ENCODE results near the gene TTF2. TPM values are rescaled to one million over a fixed set of nuclear protein-coding genes. Genes with fewer than 3 reads are reported as not detected.
A peak's percentile ranks its signal among the peaks of the same experiment; 100 is the strongest.

The TTF2 gene
- total RNA-seq, 1 experiment from 2014 or later, result 88.8 TPM

DNA sequence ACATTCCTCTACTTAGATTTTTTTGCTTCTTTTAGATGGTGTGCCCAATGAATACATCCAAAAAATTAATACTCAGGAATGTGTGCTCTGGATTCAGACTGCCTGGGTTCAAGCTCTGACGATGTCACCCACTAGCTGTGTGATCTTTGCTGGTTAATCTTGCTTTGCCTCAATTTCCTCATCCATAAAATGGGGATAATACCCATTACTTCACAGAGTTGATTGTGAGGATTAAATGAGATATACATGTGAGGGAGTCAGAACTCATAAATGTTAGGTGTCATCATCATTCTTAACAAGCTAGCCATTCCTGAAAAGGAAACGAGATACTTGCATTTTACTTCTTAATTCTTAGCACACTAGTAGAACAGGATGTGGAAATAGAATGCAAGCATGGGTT lies 12.9 kb upstream of the TTF2 start:
- Mint-ChIP-seq H3K27me3 (ENCODE audit: low read depth) (no peaks in the 10 kb centered on the region), H3K27ac (no peak overlapping the region), H3K9me3 (no peaks in the 10 kb centered on the region), H3K4me1 (peaks cover 4% of the 10 kb centered on the region), H3K4me3 (no peak overlapping the region), H3K36me3 (no peaks in the 10 kb centered on the region)
- POLR2A ChIA-PET, result no interaction called here
- CTCF ChIA-PET, result no interaction called here
- no peak for ATAC-seq
- no peak for DNase-seq (ENCODE audit: low spot score)
- no peak for TF ChIP-seq ARID4B (CRISPR knock-in tag; IDR thresholded peaks at IDR 0.05; ENCODE audit: borderline replicate concordance)
- no peak for TF ChIP-seq SP1 (CRISPR knock-in tag; conservative IDR thresholded peaks at IDR 0.05)
- no peak for TF ChIP-seq ZBTB21 (CRISPR knock-in tag; IDR thresholded peaks at IDR 0.05; ENCODE audit: borderline replicate concordance)

DNA sequence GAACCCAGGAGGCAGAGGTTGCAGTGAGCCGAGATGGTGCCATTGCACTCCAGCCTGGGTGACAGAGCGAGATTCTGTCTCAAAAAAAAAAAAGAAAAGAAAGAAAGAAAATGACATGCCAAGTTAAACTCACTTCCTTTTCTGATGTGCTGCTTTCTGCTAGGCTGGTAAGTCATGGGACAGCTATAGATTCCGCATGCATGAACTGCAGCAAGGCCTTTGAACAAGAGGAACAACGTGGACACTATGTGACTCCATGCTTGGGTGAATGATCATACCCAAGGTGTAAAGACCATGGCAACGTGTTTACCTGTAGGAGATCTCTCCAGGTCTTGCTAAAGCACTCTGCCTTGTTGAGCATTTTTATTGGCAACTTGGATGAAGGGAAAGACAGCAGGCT lies 10.3 kb upstream of the TTF2 start:
- Mint-ChIP-seq H3K4me1 (peaks cover 4% of the 10 kb centered on the region), H3K4me3 (no peak overlapping the region), H3K36me3 (no peaks in the 10 kb centered on the region), H3K27me3 (ENCODE audit: low read depth) (no peaks in the 10 kb centered on the region), H3K9me3 (peaks cover 4% of the 10 kb centered on the region; the same call in 1 of the 2 replicates), H3K27ac (no peak overlapping the region)
- DNase-seq (ENCODE audit: low spot score) (no peak), ATAC-seq (no peak)
- POLR2A ChIA-PET, result no interaction called here
- CTCF ChIA-PET, result no interaction called here
- TF ChIP-seq MXD4 (CRISPR knock-in tag; IDR thresholded peaks at IDR 0.05; ENCODE audit: borderline replicate concordance), result no peak
- TF ChIP-seq FOXP1 (CRISPR knock-in tag; IDR thresholded peaks at IDR 0.05; ENCODE audit: borderline replicate concordance), result no peak
- no peak for TF ChIP-seq JAZF1 (CRISPR knock-in tag; IDR thresholded peaks at IDR 0.05)
- no peak for TF ChIP-seq HMGA2 (CRISPR knock-in tag; IDR thresholded peaks at IDR 0.05)
- TF ChIP-seq NFATC4 (CRISPR knock-in tag; IDR thresholded peaks at IDR 0.05), result no peak
- no peak for TF ChIP-seq ZNF423 (CRISPR knock-in tag; IDR thresholded peaks at IDR 0.05)
- no peak for TF ChIP-seq NR2C2 (CRISPR knock-in tag; IDR thresholded peaks at IDR 0.05)
- TF ChIP-seq, protein P1, sequence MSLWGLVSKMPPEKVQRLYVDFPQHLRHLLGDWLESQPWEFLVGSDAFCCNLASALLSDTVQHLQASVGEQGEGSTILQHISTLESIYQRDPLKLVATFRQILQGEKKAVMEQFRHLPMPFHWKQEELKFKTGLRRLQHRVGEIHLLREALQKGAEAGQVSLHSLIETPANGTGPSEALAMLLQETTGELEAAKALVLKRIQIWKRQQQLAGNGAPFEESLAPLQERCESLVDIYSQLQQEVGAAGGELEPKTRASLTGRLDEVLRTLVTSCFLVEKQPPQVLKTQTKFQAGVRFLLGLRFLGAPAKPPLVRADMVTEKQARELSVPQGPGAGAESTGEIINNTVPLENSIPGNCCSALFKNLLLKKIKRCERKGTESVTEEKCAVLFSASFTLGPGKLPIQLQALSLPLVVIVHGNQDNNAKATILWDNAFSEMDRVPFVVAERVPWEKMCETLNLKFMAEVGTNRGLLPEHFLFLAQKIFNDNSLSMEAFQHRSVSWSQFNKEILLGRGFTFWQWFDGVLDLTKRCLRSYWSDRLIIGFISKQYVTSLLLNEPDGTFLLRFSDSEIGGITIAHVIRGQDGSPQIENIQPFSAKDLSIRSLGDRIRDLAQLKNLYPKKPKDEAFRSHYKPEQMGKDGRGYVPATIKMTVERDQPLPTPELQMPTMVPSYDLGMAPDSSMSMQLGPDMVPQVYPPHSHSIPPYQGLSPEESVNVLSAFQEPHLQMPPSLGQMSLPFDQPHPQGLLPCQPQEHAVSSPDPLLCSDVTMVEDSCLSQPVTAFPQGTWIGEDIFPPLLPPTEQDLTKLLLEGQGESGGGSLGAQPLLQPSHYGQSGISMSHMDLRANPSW (CRISPR knock-in tag; conservative IDR thresholded peaks at IDR 0.05; ENCODE audit: low read depth), result no peak
- TF ChIP-seq, protein P2, sequence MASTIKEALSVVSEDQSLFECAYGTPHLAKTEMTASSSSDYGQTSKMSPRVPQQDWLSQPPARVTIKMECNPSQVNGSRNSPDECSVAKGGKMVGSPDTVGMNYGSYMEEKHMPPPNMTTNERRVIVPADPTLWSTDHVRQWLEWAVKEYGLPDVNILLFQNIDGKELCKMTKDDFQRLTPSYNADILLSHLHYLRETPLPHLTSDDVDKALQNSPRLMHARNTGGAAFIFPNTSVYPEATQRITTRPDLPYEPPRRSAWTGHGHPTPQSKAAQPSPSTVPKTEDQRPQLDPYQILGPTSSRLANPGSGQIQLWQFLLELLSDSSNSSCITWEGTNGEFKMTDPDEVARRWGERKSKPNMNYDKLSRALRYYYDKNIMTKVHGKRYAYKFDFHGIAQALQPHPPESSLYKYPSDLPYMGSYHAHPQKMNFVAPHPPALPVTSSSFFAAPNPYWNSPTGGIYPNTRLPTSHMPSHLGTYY (CRISPR knock-in tag; IDR thresholded peaks at IDR 0.05), result no peak
- TF ChIP-seq RORB (CRISPR knock-in tag; IDR thresholded peaks at IDR 0.05), result no peak

- H3K4me3 Mint-ChIP-seq, result no peak overlapping the region
- CTCF ChIA-PET, result interaction anchor here (0.9 to 1.0 kb wide), 2 partner anchors 233 to 379 kb away, joined by 3 read pairs; no protein-coding TSS in a partner anchor
- no peak for DNase-seq (ENCODE audit: low spot score)
- H3K27me3 Mint-ChIP-seq (ENCODE audit: low read depth), result no peaks in the 10 kb centered on the region
- H3K27ac Mint-ChIP-seq, result peak overlapping the region; percentile 43
- H3K4me1 Mint-ChIP-seq, result peaks cover 4% of the 10 kb centered on the region
- POLR2A ChIA-PET, result interaction anchor here (0.6 kb wide), 1 partner anchor 68 kb away, joined by 4 read pairs; no protein-coding TSS in a partner anchor
- no peak for ATAC-seq
- TF ChIP-seq ZNF121 (CRISPR knock-in tag; IDR thresholded peaks at IDR 0.05), result no peak
- no peak for TF ChIP-seq CREM (CRISPR knock-in tag; IDR thresholded peaks at IDR 0.05)
- H3K9me3 Mint-ChIP-seq, result peaks cover 4% of the 10 kb centered on the region; the same call in 1 of the 2 replicates
- no peaks in the 10 kb centered on the region for H3K36me3 Mint-ChIP-seq
Observed at GRCh38 chr1:117051224-117052064, 8.7 kb upstream of the TTF2 start.
